GM19240 (cell line): Measurements from ENCODE around the gene ERC2.

Source experiments
- DNase-seq: peaks from one replicate; pipeline ENCODE4 v3.0.0; 2011; ENCODE audit warnings: low spot score; ENCODE audit not compliant: insufficient read length

Gene ERC2

DNA sequence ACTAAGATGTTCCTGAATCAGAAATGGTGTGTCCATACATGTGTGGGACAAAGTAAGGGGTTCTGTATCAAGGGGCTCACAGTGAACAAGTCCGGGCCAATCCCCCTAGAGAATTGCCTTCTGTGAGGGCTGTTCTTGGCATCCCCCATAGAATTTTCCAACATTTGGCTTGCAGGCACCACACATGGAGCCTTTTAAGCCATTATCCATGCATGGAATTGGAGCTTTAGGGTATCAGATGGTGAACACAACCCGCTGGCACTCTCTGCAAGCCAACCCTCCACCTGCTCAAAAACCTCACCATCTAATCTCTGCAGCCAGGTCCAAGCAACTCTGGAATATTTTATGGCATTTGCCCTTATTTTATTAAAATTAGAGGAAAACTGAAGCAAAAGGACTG, 278.7 kb downstream of the ERC2 start:
- no peak for DNase-seq

DNA sequence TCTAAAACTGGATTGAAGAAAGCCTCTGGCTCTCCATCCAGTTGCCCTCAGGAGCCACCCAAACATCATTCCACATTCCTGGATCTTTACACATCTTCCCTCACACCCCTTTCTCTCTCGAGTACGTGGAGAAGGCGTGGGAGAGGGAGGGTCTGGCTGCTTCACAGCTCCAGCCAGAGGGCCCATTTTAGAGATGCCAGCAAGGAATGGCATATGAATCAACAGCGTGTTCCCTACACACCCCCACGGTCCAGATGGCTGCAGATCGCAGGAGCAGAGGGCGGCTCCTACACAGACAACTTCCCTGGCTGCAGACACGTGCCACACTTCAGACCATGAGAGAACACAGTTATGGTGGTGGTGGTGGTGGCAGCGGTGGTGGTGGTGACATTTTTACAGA, 280.1 kb downstream of the ERC2 start:
- no peak for DNase-seq

DNA sequence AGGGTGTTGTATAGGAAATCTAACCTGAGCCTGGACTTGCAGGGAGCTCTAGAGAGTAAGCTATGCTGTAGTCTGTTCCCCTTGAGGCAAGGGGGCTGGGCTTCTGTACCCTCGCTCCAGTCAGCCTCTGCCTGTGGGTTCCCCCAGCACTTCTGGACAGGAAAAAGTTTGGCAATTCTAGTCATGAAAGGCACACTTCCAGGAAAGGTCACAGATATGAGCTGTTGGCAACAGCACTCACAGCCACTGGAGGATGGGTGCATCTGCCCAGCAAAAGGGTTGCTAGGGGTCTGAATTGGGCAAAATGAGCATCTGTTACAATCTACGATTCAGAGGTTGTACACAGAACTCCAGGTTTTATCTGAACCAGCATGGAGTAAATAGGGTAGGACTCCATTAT, 281.2 kb downstream of the ERC2 start:
- DNase-seq = no peak

DNA sequence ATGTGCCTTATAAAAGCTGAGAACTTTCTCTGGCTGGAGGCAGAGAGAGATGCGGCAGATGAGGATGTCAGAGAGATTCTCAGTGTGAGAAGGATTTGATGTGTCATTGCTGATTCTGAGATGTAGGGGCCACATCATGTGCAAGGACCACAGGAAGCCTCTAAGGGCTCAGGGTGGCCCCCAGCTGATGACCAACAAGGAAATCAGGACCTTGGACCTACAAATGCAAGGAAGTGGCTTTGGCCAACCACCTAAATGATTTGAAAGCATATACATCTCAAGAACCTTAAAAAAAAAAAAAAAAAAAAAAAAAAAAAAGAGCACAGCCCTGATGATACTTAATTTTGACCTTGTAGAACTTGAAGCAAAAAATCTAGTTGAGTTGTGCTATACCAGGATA, 282.4 kb downstream of the ERC2 start:
- DNase-seq = no peak

DNA sequence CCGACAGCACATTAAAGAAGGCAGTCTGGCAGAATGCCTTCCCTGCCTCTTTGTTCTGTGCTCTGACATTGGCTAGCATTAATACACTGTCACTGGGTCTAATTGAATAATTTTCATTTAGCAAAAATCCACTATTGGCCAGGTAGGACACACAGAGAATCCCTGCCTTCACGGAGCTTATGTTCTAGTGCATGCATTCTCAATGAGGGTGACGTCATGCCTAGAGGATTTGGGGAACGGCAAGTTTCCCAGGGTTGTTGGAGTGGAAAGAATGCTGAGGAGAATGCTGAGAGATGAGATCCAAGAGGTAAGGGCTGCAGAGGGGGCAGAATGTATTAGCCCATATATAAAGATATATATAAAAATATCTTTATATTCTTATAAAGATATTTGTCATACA, 284.7 kb downstream of the ERC2 start:
- no peak for DNase-seq

DNA sequence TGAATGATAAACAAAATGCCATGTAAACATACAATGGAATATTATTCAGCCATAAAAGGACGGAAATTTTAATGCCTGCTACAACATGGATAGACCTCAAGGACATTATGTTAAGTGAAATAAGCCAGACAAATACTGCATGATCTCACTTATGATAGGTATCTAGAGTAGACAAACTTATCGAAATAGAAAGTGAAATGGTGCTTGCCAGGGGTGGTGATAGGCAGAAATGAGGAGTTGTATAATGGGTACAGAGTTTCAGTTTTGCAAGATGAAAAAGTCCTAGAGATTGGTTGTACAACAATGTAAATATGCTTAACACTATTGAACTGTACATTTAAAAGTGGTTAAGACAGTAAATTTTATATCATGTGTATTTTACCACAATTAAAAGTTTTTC, 287.8 kb downstream of the ERC2 start:
- DNase-seq = no peak

DNA sequence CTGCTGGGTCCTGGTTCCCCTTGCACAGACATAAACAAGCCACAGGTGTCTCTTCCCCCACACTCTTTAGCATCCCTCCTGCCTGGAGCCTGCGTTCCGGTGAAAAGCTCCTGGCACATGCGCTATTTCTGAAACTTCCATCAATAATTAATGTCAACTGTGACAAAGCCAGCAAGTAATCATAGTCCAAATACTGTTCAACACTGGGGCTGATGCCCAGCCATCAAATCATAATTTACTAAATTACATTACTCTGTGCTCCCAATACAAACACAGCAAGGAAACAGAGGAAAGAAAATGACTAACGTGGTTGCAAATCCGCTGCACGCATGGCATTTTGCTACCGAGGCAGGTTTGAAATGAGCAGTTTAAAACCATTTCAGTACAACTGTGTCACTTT, 294.7 kb downstream of the ERC2 start:
- no peak for DNase-seq

DNA sequence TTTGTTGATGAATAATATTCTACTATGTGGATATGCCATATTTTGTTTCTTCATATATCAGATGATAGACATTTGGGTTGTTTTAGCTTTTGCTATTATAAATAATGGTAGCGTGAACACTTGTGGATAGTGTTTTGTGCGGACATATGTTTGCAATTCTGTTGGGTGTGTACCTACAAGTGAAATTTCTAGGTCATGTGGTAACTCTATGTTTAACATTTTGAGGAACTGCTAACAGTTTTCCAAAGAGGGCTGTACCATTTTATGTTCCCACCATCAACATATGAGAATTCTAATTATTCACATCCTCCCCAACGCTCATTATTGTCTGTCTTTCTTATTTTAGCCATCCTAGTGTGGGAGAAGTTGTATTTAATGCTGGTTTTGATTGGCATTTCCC, 303.8 kb downstream of the ERC2 start:
- DNase-seq = no peak

DNA sequence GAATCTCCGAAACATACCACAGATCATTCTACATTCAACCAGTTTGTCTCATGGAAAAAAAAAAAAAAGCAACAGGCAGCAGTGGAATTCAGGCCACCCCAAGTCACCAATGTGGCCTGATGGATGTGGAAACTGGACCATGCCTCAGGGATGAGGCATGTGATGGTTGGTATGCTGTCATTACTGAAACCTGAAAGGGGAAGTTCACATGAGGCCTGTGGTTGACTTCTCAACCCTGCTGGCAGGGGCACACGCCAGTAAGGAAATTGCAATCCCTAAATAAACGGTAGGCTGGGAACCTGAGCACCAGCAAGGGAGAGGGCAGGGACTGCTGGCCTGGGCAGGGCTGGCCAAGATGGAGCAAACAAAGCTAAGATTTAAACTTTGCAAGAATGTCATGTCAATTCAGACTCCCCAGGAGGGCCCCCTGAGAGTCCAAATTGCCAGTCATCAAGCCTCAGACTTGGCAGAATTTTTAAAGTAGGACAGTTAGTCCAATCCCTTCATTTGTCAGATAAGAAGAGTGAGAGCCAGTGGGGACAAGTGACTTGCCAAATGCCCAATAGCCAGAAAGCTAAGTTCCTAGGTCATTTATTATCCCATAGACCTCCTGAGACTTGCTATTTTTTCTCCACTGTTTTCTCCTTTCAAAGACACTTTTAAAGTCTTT, 310.4 kb downstream of the ERC2 start:
- no peak for DNase-seq

DNA sequence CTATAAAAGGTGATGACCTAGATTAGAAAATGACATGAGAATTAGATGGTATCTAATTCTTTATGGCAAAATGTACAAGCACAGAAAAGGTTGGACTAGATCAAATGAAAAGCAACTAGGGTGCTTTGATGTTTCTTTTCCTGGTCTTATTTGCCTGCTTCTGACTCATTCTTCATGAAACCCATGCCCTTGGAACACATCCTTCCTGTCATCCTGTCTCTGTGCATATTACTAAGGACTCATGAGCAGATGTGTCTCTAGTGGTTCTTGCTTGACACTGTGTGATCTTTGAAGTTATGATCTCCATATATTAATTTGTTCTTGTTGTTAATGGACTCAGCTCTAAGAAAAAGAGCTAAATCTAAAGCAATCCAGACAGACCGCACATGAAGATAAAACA, 314.0 kb downstream of the ERC2 start:
- no peak for DNase-seq

DNA sequence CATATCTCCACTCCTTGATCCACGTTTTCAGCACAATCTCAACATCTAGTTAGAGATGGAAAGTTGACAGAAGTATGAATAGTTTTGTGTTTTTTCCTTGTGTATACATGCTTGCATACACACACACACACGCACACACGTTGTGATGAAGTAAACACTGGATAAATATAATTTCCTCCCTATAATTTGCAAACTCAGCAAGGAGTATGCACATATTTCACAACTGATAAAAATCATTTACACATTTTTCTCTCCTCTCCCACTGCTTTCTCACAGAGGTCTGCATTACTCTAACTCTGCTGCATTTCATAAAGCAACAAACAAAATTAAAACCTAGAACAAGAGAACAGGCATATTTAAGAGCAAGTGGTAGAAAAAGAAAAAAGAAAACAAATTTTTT, 320.9 kb downstream of the ERC2 start:
- no peak for DNase-seq

DNA sequence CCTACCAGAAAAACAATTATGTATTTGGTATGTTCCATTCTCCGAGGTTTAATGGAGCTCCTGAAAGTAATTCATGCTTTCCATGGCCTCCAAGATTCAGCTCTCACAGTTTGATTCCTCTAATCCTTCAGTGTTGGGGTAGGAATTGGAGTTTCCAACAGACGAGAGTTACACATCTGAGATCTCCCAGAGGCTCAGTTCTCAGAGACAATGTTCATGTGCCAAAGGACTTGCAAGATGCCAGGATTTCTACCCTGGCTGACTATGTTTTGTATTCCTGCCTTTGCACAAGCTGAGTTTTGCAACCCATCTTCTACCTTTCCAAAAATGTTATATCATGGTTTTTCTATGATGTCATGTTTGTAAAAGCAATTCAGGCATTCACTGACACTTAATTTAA, 322.9 kb downstream of the ERC2 start:
- no peak for DNase-seq

DNA sequence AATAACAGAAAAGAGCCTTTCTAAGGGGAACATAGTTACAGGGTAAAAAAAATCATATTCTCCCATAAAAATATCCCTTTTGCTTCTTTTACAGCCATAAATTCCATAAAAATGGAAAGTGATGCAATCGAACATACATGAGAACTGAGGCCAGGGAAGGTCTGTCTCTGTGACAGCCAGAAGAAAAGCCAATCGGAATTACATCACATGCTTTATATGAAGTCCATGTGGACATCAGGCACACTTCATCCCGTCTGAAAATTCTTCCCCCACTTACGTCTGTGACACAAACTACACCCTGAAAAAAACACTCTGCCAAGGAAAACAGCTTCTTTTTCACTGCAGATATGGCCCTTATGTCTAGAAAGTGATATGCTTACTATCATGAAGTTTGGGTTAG, 323.5 kb downstream of the ERC2 start:
- DNase-seq = no peak

DNA sequence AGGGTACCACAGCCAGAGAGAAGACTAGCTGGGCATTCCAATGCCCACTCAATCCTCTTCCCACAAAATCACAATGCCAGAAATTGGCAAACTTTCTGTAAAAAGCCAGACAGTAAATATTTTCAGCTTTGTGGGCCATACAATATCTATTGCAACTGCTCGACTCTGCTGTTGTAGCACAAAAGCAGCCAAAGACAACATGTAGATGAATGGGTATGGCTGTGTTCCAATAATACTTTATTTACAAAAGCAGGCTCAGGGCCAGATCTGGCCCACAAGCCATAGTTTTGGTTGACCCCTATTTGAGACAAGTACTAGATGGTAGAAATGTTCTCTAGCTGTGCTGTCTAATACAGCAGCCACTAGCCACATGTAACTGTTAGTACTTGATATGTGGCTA, 330.9 kb downstream of the ERC2 start:
- DNase-seq = no peak

DNA sequence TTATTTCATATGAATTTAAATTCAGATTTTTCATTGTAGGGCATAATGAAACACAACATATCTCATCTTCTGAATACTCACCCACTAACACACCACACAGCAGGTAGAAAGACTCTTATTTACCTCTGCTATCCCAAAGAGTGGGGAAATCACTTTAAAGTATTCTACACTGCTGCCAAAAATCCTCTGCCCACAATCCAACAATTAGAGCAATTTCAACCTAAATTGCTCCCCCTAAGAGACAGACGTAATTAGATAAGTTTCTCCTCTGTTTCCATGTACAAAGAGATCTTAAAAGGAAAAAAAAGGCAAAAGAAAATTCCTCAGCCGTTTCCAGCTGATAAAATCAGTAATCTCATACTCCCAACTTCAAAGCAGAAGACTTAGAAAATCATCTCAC, 331.8 kb downstream of the ERC2 start:
- no peak for DNase-seq

DNA sequence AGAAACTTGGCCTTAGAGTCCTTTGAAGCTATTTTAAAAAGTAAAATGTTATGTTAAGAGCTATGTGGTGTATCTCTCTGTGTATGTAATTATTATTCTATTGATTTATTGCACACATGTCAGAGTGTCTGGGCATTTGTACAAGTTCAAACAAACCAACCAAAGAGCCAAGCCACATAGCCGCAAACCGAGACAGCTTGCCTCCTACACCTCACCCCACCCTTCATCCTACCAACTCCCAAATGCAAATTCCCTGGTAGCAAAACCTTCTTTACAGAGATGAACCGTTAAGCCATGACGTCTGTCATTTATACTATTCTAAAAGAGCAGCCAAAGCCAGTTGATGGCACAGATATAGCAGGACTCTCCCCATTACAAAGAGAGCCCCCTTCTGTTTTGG, 332.3 kb downstream of the ERC2 start:
- DNase-seq = no peak

DNA sequence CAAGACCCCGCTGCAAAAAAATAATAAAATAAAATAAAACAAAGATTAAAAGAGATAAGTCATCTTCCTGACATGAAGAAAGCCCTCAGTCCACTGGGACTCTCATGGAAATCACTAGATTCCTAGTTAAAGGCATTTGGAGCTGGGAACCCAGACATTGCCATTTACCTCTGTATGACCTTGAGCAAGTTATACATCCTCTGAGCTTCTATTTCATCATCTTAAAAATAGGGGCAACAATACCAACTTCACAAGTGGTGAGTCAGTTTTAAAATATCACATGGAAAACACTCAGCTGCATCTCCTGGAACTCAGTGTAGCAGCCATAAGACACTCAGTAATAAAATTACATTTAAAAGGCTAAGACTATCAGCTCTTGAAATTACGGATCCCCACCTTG, 334.8 kb downstream of the ERC2 start:
- DNase-seq = no peak

DNA sequence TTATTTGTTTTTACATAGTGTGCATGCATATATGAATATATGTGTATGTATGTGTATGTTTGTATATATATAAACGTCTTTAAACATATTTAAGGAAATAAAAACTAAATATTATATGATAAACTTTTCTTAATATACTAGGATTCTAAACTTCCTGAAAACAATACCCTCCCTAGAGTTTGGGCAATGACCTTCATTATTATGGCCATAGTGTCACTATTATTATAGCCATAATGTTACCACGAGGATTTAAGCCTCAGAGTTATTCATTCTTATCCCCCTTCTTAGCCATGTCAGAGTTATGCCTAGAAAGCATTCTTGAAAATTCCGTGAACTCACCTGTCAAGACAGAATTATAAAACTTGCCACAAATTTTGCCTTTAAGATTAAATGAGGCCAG, 335.5 kb downstream of the ERC2 start:
- DNase-seq = no peak

DNA sequence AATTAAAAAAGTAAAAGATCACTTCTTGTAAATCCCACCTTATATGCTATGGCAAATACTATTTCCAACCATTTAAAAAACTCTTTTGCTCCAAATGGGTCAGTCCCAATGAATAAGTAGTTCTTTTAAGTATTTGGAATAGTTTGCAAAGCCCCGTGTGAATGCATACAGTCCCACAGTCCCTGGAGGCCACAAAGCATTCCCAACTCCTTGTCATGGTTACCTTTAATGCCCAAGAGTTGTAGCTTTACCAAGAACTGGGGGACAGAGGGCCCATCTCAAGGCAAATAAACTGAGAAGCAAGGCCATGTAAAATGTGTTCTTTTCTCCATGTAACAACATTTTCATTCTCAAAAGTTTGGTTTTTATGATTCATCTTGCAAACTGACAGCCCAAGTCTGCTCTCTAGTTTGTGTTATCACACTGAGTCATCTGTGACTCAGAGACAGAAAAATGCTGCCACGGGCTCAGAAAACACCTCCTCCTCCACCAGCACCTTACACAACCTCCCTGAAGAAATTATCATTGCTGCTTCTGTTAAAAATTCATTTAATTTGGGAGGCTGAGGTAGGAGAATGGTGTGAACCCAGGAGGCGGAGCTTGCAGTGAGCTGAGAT, 336.2 kb downstream of the ERC2 start:
- no peak for DNase-seq

DNA sequence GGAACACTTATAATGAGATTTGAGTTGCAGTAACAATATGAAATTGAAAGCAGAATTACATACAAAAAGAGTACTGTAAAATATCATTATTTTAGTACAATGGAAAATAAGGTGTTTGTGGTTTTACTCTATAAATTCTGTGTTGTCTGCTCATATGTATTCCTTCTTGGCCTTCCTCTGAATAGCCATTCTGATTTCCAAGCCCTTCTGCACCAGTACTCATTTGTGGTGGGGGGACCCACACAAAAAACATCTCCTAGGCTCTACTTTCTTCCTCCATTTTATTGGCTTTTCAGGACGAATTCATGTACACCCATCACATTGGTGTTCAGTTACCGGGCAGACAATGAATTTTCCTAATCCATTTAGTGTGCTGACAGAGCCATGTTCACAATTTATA, 338.2 kb downstream of the ERC2 start:
- no peak for DNase-seq

DNA sequence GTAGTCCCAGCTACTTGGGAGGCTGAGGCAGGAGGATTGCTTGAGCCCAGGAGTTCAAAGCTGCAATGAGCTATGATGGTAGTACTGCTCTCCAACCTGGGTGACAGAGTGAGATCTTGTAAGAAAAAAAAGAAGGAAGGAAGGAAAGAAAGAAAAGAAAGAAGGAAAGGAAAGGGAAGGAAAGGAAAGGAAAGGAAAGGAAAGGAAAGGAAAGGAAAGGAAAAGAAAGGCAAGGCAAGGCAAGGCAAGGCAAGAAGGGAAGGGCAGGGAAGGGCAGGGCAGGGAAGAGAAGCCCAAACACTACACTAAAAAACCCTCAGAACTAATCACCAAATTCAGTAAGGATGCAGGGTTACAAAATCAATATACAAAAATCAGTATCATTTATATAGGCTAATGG, 341.6 kb downstream of the ERC2 start:
- no peak for DNase-seq

DNA sequence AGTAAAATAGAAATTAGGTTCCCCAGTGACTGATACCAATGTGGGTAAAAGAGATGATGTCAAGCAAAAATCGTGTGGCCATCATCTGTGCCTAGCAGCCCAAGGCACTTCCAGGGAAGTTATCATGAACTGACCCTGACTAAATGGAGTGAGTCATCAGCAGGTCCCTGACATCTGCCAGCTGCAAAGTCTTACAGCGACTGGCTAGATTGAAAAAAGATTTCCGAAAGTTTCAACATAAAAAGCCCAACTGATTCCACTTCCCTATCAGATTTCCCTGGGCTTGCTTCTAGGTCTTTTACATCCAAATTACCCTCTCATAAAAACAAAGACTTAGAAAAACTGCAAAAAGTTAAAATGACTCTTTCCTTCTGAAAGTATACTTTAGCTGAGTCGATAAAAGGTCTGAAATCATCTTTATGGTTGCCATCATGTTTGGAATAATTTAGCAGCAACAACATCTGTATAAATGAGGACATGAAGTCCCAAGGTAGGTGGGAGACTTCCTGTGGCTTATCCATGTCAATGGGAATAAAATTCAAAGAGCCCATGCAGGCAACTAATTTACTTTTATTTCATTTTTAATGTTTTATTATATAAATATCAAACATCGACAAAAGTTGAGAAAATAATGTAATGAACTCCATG, 342.8 kb downstream of the ERC2 start:
- DNase-seq = no peak

DNA sequence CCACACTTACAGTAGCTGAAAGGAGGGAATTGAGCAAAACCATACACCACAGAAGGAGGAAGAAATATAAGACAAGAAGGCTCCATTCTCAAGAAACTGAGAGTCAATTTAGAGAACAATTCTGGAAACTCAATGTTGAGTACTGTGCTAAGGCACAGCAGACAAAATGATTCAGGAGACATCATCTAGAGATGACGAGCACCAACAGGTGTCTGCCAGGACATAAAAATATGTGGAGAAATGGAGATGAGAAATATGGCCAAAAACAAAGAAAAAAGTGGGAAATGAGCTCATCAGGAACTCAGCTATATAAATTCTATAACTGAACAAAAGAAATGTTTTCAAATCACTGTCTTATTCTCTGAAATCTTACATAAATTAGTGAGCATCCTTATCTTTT, 343.7 kb downstream of the ERC2 start:
- no peak for DNase-seq
